Activated CD8-positive, alpha-beta memory T cell treated with anti-CD3 and anti-CD28 coated beads, Interleukin-2, amount 10 ng/mL, durations not matched to agents 7 days and 5 days (primary cell): ENCODE results near the gene MBOAT1. TPM values are rescaled to one million over a fixed set of nuclear protein-coding genes. Genes with fewer than 3 reads are reported as not detected.
"Not testable (repeated sequence)": the region's sequence is repeated elsewhere in the genome, so short reads cannot be mapped to it uniquely, and the experiment has no call there.

Source experiments
- ATAC-seq: fragments of 150-1000 bp; cut with Tn5 transposase; one replicate; pipeline ENCODE4 v1.10.0; 2021; ENCODE audit warnings: moderate library complexity
- CTCF ChIA-PET: fragments of 350-600 bp; sonication (Branson Sonifier 250); formaldehyde crosslinking; loops from one replicate; lab custom pipeline; 2021; ENCODE audit warnings: antibody characterized with exemption; lab: Charles Lee
- DNase-seq: peaks from one replicate; pipeline ENCODE4 v3.0.0-alpha.2; 2020
- H3K27ac Mint-ChIP-seq: one replicate; pipeline ENCODE4 v1.8.0; 2021; ENCODE audit warnings: mild to moderate bottlenecking, mixed read lengths
- H3K27me3 Mint-ChIP-seq: one replicate; pipeline ENCODE4 v1.8.0; 2021; ENCODE audit warnings: mixed read lengths
- H3K36me3 Mint-ChIP-seq: one replicate; pipeline ENCODE4 v1.8.0; 2021; ENCODE audit warnings: mild to moderate bottlenecking, mixed read lengths
- H3K4me1 Mint-ChIP-seq: one replicate; pipeline ENCODE4 v1.8.0; 2021; ENCODE audit warnings: mixed read lengths
- H3K4me3 Mint-ChIP-seq: one replicate; pipeline ENCODE4 v1.8.0; 2021; ENCODE audit warnings: mild to moderate bottlenecking, moderate library complexity, mixed read lengths
- H3K9me3 Mint-ChIP-seq: one replicate; pipeline ENCODE4 v1.8.0; 2022; ENCODE audit warnings: low read depth, mixed read lengths
- total RNA-seq, 2 experiments: library from RNA; stranded (reverse); gene quantifications; one replicate each; pipeline ENCODE4 v1.2.3, GENCODE V29; 2021

MBOAT1 gene
- 10 to 100 TPM; 17.7 to 22.6 TPM for total RNA-seq

- H3K36me3 Mint-ChIP-seq = no peaks in the 10 kb centered on the region
- no peaks in the 10 kb centered on the region for H3K9me3 Mint-ChIP-seq
- peak within 1 kb of the TSS; percentile 99 for H3K27ac Mint-ChIP-seq
- CTCF ChIA-PET = interaction anchor here (0.9 to 2.3 kb wide), 4 partner anchors 9 to 315 kb away, joined by 3 to 13 read pairs (median 4); no protein-coding TSS in a partner anchor
- DNase-seq (peak; percentile 85), ATAC-seq (peak; percentile 90)
- H3K27me3 Mint-ChIP-seq = no peaks in the 10 kb centered on the region
- H3K4me1 Mint-ChIP-seq = peaks cover 49% of the 10 kb centered on the region
- H3K4me3 Mint-ChIP-seq = peak within 1 kb of the TSS; percentile 89
Observed at GRCh38 chr6:20212392-20213111, at the start of gene MBOAT1. MBOAT1 (minus strand) TSS chr6:20212469; CDS start chr6:20212234, 235 bp downstream.

GRCh38 chr6:20261685-20262084 is 49.4 kb upstream of the MBOAT1 start:
- CTCF ChIA-PET = no interaction called here
- H3K4me1 Mint-ChIP-seq = no peaks in the 10 kb centered on the region
- H3K9me3 Mint-ChIP-seq = no peaks in the 10 kb centered on the region
- ATAC-seq (no peak), DNase-seq (no peak)
- peaks cover 22% of the 10 kb centered on the region for H3K27me3 Mint-ChIP-seq
- no peak overlapping the region for H3K4me3 Mint-ChIP-seq
- H3K36me3 Mint-ChIP-seq = no peaks in the 10 kb centered on the region
- H3K27ac Mint-ChIP-seq = no peak overlapping the region

- CTCF ChIA-PET = no interaction called here
- no peak overlapping the region for H3K27ac Mint-ChIP-seq
- no peaks in the 10 kb centered on the region for H3K9me3 Mint-ChIP-seq
- H3K36me3 Mint-ChIP-seq = no peaks in the 10 kb centered on the region
- H3K4me1 Mint-ChIP-seq = no peaks in the 10 kb centered on the region
- H3K4me3 Mint-ChIP-seq = no peak overlapping the region
- ATAC-seq (no peak), DNase-seq (no peak)
- H3K27me3 Mint-ChIP-seq = peaks cover 18% of the 10 kb centered on the region
Observed at GRCh38 chr6:20260360-20260759, 48.1 kb upstream of the MBOAT1 start.

GRCh38 chr6:20259316-20260049 is 47.2 kb upstream of the MBOAT1 start:
- Mint-ChIP-seq H3K36me3 (no peaks in the 10 kb centered on the region), H3K27me3 (peaks cover 15% of the 10 kb centered on the region), H3K9me3 (no peaks in the 10 kb centered on the region), H3K4me3 (no peak overlapping the region), H3K27ac (no peak overlapping the region), H3K4me1 (no peaks in the 10 kb centered on the region)
- CTCF ChIA-PET = no interaction called here
- no peak for ATAC-seq
- no peak for DNase-seq

GRCh38 chr6:20255428-20255827 is 43.2 kb upstream of the MBOAT1 start:
- Mint-ChIP-seq H3K4me1 (no peaks in the 10 kb centered on the region), H3K36me3 (no peaks in the 10 kb centered on the region), H3K4me3 (no peak overlapping the region), H3K27ac (no peak overlapping the region), H3K9me3 (no peaks in the 10 kb centered on the region), H3K27me3 (peaks cover 2% of the 10 kb centered on the region)
- CTCF ChIA-PET = no interaction called here
- ATAC-seq (no peak), DNase-seq (no peak)

GRCh38 chr6:20254295-20254694 is 42.0 kb upstream of the MBOAT1 start:
- ATAC-seq (no peak), DNase-seq (no peak)
- Mint-ChIP-seq H3K9me3 (no peaks in the 10 kb centered on the region), H3K27me3 (peaks cover 2% of the 10 kb centered on the region), H3K27ac (no peak overlapping the region), H3K4me3 (no peak overlapping the region), H3K4me1 (no peaks in the 10 kb centered on the region), H3K36me3 (no peaks in the 10 kb centered on the region)
- CTCF ChIA-PET = no interaction called here

- ATAC-seq (no peak), DNase-seq (no peak)
- H3K4me3 Mint-ChIP-seq = no peak overlapping the region
- CTCF ChIA-PET = no interaction called here
- H3K9me3 Mint-ChIP-seq = no peaks in the 10 kb centered on the region
- no peaks in the 10 kb centered on the region for H3K4me1 Mint-ChIP-seq
- no peak overlapping the region for H3K27ac Mint-ChIP-seq
- peaks cover 2% of the 10 kb centered on the region for H3K27me3 Mint-ChIP-seq
- no peaks in the 10 kb centered on the region for H3K36me3 Mint-ChIP-seq
Observed at GRCh38 chr6:20253021-20253420, 40.8 kb upstream of the MBOAT1 start.

- Mint-ChIP-seq H3K27me3 (peaks cover 2% of the 10 kb centered on the region), H3K4me1 (no peaks in the 10 kb centered on the region), H3K36me3 (no peaks in the 10 kb centered on the region), H3K4me3 (no peak overlapping the region), H3K9me3 (no peaks in the 10 kb centered on the region), H3K27ac (no peak overlapping the region)
- no peak for DNase-seq
- no peak for ATAC-seq
- CTCF ChIA-PET = no interaction called here
Observed at GRCh38 chr6:20252311-20252710, 40.0 kb upstream of the MBOAT1 start.

GRCh38 chr6:20251525-20251924 is 39.3 kb upstream of the MBOAT1 start:
- Mint-ChIP-seq H3K4me3 (no peak overlapping the region), H3K27me3 (no peaks in the 10 kb centered on the region), H3K9me3 (no peaks in the 10 kb centered on the region), H3K36me3 (no peaks in the 10 kb centered on the region), H3K4me1 (no peaks in the 10 kb centered on the region), H3K27ac (no peak overlapping the region)
- no peak for ATAC-seq
- CTCF ChIA-PET = no interaction called here
- no peak for DNase-seq

- Mint-ChIP-seq H3K9me3 (no peaks in the 10 kb centered on the region), H3K36me3 (no peaks in the 10 kb centered on the region), H3K27ac (no peak overlapping the region), H3K4me3 (no peak overlapping the region), H3K27me3 (no peaks in the 10 kb centered on the region), H3K4me1 (no peaks in the 10 kb centered on the region)
- CTCF ChIA-PET = no interaction called here
- ATAC-seq (no peak), DNase-seq (no peak)
Observed at GRCh38 chr6:20246125-20246524, 33.9 kb upstream of the MBOAT1 start.

GRCh38 chr6:20244807-20245681 is 32.8 kb upstream of the MBOAT1 start:
- H3K27me3 Mint-ChIP-seq, H3K36me3 Mint-ChIP-seq, H3K4me3 Mint-ChIP-seq, DNase-seq, CTCF ChIA-PET, ATAC-seq, H3K4me1 Mint-ChIP-seq, H3K9me3 Mint-ChIP-seq, H3K27ac Mint-ChIP-seq: not testable (repeated sequence)

- Mint-ChIP-seq H3K4me3 (no peak overlapping the region), H3K27ac (no peak overlapping the region), H3K4me1 (no peaks in the 10 kb centered on the region), H3K9me3 (no peaks in the 10 kb centered on the region), H3K36me3 (no peaks in the 10 kb centered on the region), H3K27me3 (no peaks in the 10 kb centered on the region)
- no peak for DNase-seq
- CTCF ChIA-PET = no interaction called here
- ATAC-seq = no peak
Observed at GRCh38 chr6:20243288-20243687, 31.0 kb upstream of the MBOAT1 start.

- CTCF ChIA-PET = no interaction called here
- no peak overlapping the region for H3K27ac Mint-ChIP-seq
- no peaks in the 10 kb centered on the region for H3K36me3 Mint-ChIP-seq
Observed at GRCh38 chr6:20242397-20242796, 30.1 kb upstream of the MBOAT1 start.

More at GRCh38 chr6:20242397-20242796, 30.1 kb upstream of the MBOAT1 start:
- H3K4me1 Mint-ChIP-seq = no peaks in the 10 kb centered on the region
- H3K27me3 Mint-ChIP-seq = no peaks in the 10 kb centered on the region
- no peak for DNase-seq
- H3K4me3 Mint-ChIP-seq = no peak overlapping the region
- no peak for ATAC-seq
- H3K9me3 Mint-ChIP-seq = no peaks in the 10 kb centered on the region
